Ectodermal cell (in vitro differentiated cells): ENCODE results near the gene CSF1.

Source experiments
- H3K27ac ChIP-seq: 2 replicates; pipeline ENCODE4 v1.7.0; 2013; ENCODE audit warnings: mild to moderate bottlenecking, low read depth, low read length; ENCODE audit not compliant: insufficient read depth, poor library complexity, severe bottlenecking
- H3K27me3 ChIP-seq: 2 replicates; pipeline ENCODE4 v1.7.0; 2013; ENCODE audit warnings: mild to moderate bottlenecking, low read length; ENCODE audit not compliant: insufficient read depth, control insufficient read depth, poor library complexity, severe bottlenecking
- H3K36me3 ChIP-seq: one replicate; pipeline ENCODE4 v1.7.0; 2013; ENCODE audit warnings: low read length; ENCODE audit not compliant: control insufficient read depth, insufficient read depth
- H3K4me1 ChIP-seq: one replicate; pipeline ENCODE4 v1.7.0; 2013; ENCODE audit warnings: low read length; ENCODE audit not compliant: control insufficient read depth, insufficient read depth
- H3K4me3 ChIP-seq: 2 replicates; pipeline ENCODE4 v1.7.0; 2013; ENCODE audit warnings: low read depth, low read length, control low read depth; ENCODE audit not compliant: insufficient read depth
- H3K9me3 ChIP-seq: 2 replicates; pipeline ENCODE4 v1.7.0; 2013; ENCODE audit warnings: mild to moderate bottlenecking, low read length, moderate library complexity; ENCODE audit not compliant: control insufficient read depth
- WGBS, 2 experiments: methylation state at CpG; one replicate each; pipeline ENCODE4 v1.1.7; 2013; ENCODE audit warnings: missing lambda C conversion rate in 2 of 2; 5-methylcytosine and 5-hydroxymethylcytosine counted together

CSF1 gene

DNA sequence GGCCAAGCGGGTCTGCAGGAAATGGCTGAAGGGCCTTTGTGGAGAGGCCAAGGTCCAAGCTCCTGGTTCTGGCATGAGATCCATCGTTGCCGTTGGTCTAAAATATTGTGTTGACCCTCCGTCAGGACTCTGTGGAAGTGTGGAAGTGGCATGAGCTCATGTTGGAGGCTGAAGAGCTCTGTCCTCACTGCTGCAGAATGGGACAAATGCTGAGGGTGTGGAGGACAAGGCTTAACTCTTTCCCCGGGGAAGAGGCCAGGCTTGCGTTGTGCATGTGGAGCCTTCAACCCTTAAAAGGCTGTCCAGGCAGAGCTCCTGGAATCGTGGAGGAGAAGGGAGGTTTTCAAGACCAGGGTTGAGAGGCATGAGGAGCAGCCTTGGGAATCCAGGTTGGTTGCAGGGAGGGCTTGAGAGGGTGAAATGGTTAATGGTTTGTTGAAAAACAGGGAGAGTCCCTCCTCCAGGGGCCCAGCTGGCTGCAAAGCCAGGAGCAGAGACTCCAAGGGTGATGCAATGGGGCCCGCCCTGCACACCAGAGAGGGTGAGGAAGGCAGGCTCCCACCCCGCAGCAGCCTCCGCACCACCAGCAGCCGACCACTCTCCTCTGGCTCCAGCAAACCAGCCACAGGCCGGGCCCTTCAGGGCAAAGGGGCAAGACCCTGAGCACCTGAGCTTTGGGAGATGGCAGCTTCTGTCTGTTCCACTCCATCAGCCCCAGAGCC lies 67.2 kb downstream of the CSF1 start:
- Histone ChIP-seq H3K4me1 (no peaks in the 10 kb centered on the region), H3K4me3 (no peak overlapping the region), H3K36me3 (no peaks in the 10 kb centered on the region), H3K27ac (no peak overlapping the region), H3K9me3 (no peaks in the 10 kb centered on the region), H3K27me3 (no peaks in the 10 kb centered on the region)
- WGBS, 2 experiments, result 94 to 95% methylated on average over 12 of the region's 12 CpGs

DNA sequence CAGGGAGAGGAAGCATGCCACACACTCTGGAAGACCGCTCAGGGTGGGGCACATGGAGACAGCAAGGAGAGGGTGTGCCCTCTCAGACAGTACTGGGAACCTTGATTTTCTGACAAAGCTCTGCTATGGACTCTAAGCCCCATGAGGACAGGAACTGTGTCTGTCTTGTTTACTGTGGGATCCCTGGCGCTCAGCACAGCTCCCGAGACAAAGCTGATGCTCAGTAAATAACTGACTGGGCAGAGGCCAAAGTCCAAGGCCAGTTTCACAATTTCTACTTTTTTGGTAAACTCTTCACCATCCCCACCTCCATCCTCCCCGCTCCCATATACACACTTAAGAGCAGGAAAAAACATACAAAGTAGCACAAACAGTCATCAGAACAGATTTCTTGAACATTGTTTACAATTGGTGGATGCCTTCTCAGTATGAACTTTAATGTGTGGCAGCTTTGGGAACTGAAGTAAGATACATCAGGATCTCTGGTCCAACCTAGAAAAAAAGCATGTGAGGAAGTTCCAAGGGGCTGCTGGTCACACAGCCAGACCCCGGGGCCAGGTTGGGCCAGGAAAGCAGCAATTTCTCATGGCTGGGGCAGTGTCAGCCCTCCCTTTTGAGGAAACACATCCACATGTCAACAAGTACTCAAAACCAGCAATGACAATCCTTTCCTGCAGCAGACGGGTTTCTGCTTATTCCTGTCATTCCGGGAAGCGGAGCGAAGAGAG lies 68.3 kb downstream of the CSF1 start:
- H3K27me3 ChIP-seq, result no peaks in the 10 kb centered on the region
- H3K4me3 ChIP-seq, result no peak overlapping the region
- H3K9me3 ChIP-seq, result no peaks in the 10 kb centered on the region
- WGBS, 2 experiments, result 93% methylated on average over 9 of the region's 9 CpGs
- no peak overlapping the region for H3K27ac ChIP-seq
- H3K4me1 ChIP-seq, result no peaks in the 10 kb centered on the region
- H3K36me3 ChIP-seq, result no peaks in the 10 kb centered on the region

DNA sequence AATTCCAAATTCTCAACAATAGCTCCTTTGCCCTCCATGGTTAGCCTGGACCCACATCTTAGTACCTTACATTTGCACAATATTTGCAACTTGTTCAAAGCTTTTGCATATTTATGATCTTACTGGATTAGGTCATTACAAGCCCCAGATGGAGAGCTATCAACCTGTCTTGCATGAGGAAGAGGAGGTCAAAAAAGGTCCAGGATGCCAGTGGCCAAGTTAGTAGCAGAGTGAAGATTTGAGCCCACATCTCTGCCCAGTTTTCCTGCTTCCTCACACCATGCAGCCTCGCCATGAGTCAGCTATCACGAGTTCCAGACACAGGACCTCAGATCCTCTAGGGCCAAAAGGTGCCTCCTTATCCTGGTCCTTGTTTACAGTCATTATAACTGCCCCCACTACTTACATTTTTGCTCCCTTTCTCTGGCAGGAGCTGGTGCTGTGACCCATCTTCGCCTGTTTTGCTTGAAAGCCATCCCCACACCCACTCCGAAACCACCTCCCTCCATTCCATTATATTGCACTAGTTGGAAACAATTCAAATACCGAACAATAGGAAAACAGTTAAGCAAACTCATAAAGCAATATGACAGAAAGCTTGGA lies 68.9 kb downstream of the CSF1 start:
- Histone ChIP-seq H3K4me1 (no peaks in the 10 kb centered on the region), H3K27ac (no peak overlapping the region)
- WGBS, 2 experiments, result 91 to 92% methylated on average over 5 of the region's 5 CpGs

More for the DNA sequence above, 68.9 kb downstream of the CSF1 start:
- Histone ChIP-seq H3K36me3 (no peaks in the 10 kb centered on the region), H3K4me3 (no peak overlapping the region), H3K27me3 (no peaks in the 10 kb centered on the region), H3K9me3 (no peaks in the 10 kb centered on the region)
